Ovary (tissue), 3 donors: Measurements from ENCODE around the gene TMTC2.

Source experiments
- EP300 ChIP-seq: sonication (generic); formaldehyde crosslinking; IDR thresholded peaks from one replicate; pipeline ENCODE4 v1.6.1; 2017; ENCODE audit warnings: antibody characterized with exemption
- TF ChIP-seq, protein P1 (sequence below), 3 donors: fragments of 450-650 bp in 2 of 3; fragments of 200-600 bp in 1 of 3; IDR thresholded peaks; one replicate each; pipeline versions ENCODE4 v1.5.1 to v1.8.0; 2016 to 2022; ENCODE audit warnings: antibody characterized with exemption in 3 of 3, mild to moderate bottlenecking in 1 of 3
- donor health status: DM: no; HTN: no; CAD: no.

DNA sequence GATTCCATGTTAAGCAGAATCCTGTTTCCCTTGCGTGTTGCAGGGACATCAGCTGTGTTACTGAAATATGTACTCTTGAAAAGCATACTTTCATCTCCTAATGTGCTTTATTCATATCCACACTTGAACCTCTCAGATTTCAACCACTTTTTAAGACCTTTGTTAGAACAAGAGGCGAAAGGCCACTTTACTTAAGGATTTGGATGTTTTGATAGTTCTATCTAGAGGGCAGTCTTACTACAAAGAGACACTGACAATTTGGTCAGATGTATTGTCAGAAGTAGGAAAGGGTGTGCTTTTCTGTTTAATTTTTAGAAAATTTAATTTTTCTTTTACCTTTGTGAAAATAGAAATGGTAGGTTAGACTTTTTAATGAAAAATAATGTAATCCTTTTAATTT lies 267.9 kb downstream of the TMTC2 start:
- TF ChIP-seq, protein P1, sequence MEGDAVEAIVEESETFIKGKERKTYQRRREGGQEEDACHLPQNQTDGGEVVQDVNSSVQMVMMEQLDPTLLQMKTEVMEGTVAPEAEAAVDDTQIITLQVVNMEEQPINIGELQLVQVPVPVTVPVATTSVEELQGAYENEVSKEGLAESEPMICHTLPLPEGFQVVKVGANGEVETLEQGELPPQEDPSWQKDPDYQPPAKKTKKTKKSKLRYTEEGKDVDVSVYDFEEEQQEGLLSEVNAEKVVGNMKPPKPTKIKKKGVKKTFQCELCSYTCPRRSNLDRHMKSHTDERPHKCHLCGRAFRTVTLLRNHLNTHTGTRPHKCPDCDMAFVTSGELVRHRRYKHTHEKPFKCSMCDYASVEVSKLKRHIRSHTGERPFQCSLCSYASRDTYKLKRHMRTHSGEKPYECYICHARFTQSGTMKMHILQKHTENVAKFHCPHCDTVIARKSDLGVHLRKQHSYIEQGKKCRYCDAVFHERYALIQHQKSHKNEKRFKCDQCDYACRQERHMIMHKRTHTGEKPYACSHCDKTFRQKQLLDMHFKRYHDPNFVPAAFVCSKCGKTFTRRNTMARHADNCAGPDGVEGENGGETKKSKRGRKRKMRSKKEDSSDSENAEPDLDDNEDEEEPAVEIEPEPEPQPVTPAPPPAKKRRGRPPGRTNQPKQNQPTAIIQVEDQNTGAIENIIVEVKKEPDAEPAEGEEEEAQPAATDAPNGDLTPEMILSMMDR (IDR thresholded peaks at IDR 0.05): no peak
- TF ChIP-seq EP300: no peak
